ENCODE data around the gene CNOT4.

DNA sequence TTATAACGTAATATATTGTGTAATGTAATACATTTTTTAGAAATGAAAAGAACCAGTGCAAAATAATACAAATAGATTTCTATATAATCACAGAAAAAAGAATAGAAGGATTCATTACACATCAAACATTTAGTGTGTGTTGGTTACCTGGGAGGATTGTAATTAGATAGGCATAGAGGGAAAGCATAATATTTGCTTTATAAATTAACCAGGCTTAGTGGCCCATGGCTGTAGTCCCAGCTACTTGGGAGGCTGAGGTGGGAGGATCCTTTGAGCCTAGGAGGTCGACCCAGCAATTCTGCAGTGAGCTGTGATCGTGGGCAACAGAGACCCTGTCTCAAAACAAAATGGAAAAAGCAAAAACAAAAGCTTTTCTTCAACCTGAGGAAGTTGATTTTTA, 5.0 kb upstream of the CNOT4 start:
- TF ChIP-seq, protein P1, sequence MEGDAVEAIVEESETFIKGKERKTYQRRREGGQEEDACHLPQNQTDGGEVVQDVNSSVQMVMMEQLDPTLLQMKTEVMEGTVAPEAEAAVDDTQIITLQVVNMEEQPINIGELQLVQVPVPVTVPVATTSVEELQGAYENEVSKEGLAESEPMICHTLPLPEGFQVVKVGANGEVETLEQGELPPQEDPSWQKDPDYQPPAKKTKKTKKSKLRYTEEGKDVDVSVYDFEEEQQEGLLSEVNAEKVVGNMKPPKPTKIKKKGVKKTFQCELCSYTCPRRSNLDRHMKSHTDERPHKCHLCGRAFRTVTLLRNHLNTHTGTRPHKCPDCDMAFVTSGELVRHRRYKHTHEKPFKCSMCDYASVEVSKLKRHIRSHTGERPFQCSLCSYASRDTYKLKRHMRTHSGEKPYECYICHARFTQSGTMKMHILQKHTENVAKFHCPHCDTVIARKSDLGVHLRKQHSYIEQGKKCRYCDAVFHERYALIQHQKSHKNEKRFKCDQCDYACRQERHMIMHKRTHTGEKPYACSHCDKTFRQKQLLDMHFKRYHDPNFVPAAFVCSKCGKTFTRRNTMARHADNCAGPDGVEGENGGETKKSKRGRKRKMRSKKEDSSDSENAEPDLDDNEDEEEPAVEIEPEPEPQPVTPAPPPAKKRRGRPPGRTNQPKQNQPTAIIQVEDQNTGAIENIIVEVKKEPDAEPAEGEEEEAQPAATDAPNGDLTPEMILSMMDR (IDR thresholded peaks at IDR 0.05): no peak
- no peak for TF ChIP-seq POLR2A (IDR thresholded peaks at IDR 0.05)
- TF ChIP-seq EP300 (IDR thresholded peaks at IDR 0.05): no peak
- TF ChIP-seq POLR2AphosphoS5 (IDR thresholded peaks at IDR 0.05): no peak

All from stomach (tissue), 4 donors.